Suprapubic skin (tissue), 3 donors: ENCODE measurements around the gene FNDC7.

ENCODE experiments used
- POLR2A ChIP-seq, 2 donors: fragments of 450-650 bp; IDR thresholded peaks; one replicate each; pipeline ENCODE4 v1.6.1; 2017; ENCODE audit warnings: antibody characterized with exemption in 2 of 2, mild to moderate bottlenecking in 2 of 2, moderate library complexity in 2 of 2
- TF ChIP-seq, protein P1 (sequence below), 2 donors: fragments of 200-600 bp in 1 of 2; fragments of 450-650 bp in 1 of 2; sonication (generic) in 1 of 2; IDR thresholded peaks; one replicate each; pipeline ENCODE4 v1.5.1; 2016 to 2019; ENCODE audit warnings: antibody characterized with exemption in 2 of 2, mild to moderate bottlenecking in 1 of 2, moderate library complexity in 1 of 2

DNA sequence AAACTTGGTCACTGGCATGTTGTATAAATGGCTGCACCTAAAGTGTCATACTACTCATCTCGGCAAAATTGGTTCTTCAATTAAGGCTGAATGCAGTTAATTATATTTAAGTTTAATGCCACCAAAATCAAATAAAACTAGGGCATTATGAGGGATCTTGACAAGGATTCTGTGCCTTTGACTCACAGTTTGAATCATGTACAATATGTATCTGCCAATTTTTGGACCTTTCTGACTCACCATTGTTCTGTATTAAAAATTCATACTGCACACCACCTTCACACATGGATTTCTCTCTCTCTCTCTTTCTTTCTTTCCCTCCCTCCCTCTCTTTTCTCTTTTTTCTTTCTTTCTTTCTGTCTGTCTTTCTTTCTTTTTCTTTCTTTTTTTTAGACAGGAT, 19.7 kb downstream of the FNDC7 start:
- TF ChIP-seq, protein P1, sequence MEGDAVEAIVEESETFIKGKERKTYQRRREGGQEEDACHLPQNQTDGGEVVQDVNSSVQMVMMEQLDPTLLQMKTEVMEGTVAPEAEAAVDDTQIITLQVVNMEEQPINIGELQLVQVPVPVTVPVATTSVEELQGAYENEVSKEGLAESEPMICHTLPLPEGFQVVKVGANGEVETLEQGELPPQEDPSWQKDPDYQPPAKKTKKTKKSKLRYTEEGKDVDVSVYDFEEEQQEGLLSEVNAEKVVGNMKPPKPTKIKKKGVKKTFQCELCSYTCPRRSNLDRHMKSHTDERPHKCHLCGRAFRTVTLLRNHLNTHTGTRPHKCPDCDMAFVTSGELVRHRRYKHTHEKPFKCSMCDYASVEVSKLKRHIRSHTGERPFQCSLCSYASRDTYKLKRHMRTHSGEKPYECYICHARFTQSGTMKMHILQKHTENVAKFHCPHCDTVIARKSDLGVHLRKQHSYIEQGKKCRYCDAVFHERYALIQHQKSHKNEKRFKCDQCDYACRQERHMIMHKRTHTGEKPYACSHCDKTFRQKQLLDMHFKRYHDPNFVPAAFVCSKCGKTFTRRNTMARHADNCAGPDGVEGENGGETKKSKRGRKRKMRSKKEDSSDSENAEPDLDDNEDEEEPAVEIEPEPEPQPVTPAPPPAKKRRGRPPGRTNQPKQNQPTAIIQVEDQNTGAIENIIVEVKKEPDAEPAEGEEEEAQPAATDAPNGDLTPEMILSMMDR (IDR thresholded peaks at IDR 0.05), result no peak
- no peak for TF ChIP-seq POLR2A (IDR thresholded peaks at IDR 0.05)
